ENCODE data around the gene GLOD4.

- TF ChIP-seq CTCF (IDR thresholded peaks at IDR 0.05): no peak
- TF ChIP-seq POLR2A (IDR thresholded peaks at IDR 0.05): no peak
- no peak for TF ChIP-seq EP300 (IDR thresholded peaks at IDR 0.05)
These were observed 15.0 kb downstream of the GLOD4 start for GRCh38 chr17:767076-767475.

Data from ovary (tissue), 3 donors.